OCI-LY3 (cell line): Measurements from ENCODE around the gene ALKBH1.

Experiments used
- CTCF ChIP-seq: fragments of 200-600, 300-600 bp; sonication (generic); IDR thresholded peaks from 2 replicates; pipeline ENCODE4 v1.5.1; 2014; ENCODE audit warnings: antibody characterized with exemption, low read length, low read depth
- EZH2phosphoT487 ChIP-seq: fragments of 200-600 bp; shearing (Covaris generic); IDR thresholded peaks from 2 replicates; pipeline ENCODE4 v1.6.1; 2018; ENCODE audit warnings: antibody characterized with exemption, mixed run types, low read depth

- TF ChIP-seq CTCF, result no peak
- TF ChIP-seq EZH2phosphoT487, result no peak
Observed at GRCh38 chr14:77647853-77648252, 60.0 kb downstream of the ALKBH1 start.
